Left kidney (tissue), 2 donors: ENCODE measurements around the gene SCAMP4. TPM values are rescaled to one million over a fixed set of nuclear protein-coding genes. Genes with fewer than 3 reads are reported as not detected.
"Not testable (repeated sequence)": the region's sequence is repeated elsewhere in the genome, so short reads cannot be mapped to it uniquely, and the experiment has no call there.

Experiments used
- DNase-seq: peaks from one replicate; pipeline ENCODE4 v3.0.0-alpha.2; 2013
- polyA plus RNA-seq: library from polyadenylated mRNA; unstranded; fragments of 120-200 nt; gene quantifications from one replicate; pipeline ENCODE4 v1.2.1, GENCODE V29; 2013; ENCODE audit not compliant: insufficient read length

SCAMP4 gene
- polyA plus RNA-seq, 1 donor: 67.5 TPM

DNA sequence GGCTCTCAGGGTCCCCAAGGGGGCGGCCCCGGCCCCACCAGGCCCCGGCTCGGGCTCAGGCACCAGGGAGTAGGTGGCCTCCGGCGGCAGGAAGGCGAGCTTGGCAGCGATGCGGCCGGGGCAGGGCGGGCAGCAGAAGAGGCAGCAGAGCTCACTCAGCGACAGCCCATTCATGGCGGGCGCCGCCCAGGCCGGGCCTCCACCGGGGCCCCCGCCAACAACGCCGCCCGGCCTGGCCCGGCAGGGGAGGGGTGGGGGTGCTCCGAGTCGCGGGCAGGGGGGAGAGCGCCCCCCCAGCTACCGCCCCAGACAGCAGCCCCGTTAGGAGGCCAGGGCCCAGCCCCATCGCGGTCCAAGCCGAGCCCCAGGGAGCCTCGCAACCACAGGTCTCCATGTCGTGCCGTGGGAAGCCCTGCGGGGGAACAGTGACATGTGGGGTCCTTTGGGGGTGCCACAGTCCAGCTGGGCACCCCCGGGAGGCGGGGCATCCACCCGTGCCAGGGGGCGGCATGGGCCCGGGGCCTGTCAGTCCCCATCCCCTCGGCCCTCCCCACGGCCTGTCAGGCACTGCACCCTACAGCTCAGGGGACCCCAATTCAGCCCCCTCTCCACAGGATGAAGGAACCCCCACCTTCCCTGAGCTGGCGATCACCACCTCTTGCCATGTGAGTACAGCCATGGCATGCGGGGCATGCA is 23.7 kb upstream of the SCAMP4 start:
- not testable (repeated sequence) for DNase-seq

DNA sequence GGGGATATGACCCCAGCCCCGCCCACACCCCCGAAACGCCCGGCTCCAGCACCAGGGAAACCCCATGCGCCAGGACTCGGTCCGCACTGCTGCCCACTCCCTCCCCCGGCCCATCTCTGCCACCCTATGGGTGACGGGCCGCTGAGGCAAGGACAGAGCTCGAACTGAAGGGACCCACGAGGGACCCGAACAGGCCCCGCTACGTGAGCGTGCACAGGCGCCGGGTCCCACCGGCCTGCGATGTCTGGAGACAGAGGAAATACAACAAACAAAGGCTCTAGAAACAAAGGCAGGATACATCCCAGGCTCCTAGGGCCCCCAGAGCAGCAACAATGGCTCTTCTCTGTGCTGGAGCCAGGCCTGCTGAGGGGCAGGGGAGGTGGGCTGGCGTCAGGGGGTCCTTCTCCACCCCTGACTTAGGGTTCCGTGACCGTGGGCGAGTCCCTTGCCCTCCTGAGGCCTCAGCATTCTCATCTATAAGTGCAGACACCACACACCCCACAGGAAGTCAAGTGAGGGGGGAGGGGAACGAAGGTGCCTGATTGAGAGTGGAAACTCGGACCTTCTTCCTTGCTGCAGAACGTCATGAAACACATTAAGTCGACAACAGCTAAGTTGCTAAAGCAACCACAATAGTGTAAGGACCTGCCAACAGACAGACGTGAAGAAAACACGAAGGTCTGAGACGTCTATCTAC is 23.0 kb upstream of the SCAMP4 start:
- DNase-seq: no peak

DNA sequence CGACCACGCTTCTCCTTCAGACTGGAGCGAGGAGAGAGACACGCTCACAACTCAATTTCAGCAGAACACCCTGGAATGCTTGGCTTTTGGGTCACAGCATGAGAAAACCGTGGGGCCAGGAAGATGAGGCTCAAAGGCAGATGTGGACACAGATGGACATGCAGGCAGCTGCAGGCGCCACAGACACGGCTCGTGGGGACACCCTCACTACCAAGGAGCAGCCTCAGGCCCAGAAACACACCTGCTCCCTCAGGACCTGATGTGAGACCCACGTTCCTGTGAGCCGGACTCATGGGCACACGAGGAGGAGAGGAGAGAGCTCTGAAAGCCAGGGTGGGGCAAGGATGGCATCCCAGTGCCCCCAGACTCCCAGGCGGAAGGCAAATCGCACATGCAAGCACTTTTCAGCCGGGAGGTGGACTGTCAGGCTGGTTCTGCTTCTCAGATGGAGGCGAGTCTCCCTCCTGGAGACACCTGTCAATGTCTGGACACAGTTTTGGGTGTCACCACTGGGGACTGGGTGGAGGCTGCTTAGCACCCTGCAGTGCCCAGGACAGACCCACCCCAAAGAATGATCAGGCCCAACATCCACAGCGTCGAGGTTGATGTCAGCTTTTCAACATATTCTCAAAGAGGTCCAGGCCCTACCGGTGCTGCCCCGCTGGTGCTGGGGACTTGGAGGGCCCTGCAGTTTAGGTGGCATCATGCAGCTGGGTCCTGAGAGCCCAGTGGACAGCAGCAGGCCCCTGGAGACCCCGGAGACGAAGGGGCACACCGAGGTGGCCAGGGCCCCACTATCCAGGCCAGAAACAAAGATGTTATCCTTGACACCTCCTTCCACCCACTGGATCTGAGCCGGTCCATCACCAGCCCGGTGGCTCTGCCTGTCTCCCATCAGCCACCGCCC is 22.2 kb upstream of the SCAMP4 start:
- DNase-seq: no peak

DNA sequence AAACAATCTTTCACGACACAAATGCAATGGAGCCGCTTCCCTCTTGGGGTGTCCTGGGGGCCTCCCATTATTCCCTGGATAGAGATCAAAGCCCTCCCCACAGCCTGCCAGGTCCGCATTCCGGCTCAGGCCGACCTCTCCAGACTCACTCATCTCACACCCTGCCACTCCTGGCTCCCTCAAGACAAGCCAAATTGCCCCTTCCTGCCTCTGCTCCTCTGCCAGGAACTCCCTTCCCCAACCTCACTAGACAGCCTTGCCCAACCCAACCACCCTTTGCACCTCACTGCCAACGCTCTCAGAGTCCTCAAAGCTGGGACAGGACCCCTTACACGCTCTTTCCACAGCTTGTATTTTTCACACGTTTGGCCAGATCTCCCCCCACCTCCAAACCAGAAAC is 21.4 kb upstream of the SCAMP4 start:
- DNase-seq: no peak

DNA sequence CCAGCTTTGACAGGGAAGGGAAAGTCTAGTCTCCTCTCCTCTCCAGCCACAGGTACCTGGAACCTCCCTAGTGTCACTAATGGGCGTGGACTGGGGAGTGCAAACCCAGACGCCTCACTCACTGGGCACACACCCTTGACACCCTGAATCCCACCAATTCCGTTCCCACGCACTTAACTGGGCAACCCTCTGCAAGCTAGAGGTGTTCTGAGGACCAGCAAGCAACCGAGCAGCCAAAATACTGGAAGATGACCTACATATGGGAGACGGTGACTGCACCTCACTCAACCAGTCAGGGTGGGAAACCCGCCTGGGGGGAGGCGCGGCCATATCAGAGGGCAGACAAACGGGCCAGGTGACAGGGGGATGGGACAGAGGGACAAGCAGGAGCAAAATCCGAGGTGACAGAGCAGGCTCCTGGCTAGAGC is 20.9 kb upstream of the SCAMP4 start:
- DNase-seq: no peak

DNA sequence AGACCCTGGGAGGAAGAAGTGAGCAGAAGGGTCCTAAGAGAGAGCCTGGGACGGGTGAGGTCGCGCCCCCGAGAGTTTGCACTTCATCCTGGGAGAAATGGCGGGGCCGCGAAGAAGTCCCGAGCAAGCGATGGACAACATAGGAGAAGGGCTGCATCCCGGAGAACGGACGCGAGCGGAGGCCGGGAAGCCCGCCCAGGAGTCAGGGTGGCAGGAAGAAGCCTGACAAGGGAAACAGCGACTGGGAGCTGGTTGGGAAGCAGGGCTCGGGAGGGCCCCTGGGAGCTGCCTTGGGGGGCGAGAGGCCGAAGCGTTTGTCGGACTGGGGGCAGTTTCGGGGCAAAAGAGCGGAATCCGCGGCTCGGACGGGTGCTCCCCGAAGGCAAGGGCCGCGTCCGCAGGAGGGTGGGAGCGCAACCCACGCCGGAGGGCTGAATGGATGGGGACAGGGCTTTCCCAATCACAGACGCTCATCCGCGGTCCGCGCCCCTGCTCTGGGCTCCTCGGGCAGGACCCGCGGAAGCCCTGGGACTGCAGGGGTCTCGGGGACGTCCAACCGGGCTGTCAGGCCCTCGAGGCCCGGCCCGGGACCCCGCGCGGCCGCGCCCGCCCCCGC is 20.4 kb upstream of the SCAMP4 start:
- no peak for DNase-seq

DNA sequence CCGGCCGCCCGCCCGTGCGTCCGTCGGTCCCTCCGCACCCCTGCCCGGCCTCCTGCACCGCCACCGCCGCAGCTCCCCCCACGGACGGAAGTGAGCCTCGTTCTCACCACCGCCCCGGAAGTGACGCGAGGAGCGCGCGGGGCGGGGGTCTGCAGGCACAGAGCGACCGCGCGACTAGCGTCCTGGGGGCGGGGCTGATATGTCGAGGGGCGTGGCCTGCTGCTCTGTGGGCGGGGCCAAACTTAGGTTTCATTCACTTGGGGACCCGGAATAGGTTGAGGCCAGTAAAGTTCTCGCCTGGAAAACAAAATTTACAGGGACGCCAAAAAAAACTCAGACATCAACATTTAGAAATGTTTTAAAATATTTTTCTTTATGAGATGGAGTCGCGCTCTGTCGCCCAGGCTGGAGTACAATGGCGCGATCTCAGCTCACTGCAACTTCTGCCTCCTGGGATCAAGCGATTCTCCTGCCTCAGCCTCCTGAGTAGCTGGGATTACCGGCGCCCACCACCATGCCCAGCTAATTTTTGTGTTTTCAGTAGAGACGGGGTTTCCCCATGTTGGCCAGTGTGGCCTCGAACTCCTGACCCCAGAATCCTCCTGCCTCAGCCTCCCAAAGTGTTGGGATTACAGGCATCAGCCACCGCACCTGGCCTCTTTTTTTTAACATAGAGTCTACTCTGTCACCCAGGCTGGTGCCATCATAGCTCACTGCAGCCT is 19.6 kb upstream of the SCAMP4 start, which contains the start of gene ABHD17A:
TSS of gene ABHD17A (minus strand) at position 99 of the 722 bp plus-strand sequence. CDS start 3,930 bp downstream, outside the sequence.
- peak; percentile 91 for DNase-seq

DNA sequence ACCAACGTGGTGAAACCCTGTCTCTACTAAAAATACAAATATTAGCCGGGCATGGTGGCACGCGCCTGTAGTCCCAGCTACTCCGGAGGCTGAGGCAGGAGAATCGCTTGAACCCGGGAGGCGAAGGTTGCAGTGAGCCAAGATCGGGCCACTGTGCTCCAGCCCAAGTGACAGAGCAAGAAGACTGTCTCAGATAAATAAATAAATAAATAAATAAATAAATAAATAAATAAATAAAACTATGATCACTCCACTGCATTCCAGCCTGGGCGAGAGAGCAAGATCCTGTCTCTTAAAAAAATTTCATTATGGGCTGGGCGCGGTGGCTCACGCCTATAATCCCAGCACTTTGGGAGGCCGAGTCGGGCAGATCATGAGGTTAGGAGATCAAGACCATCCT is 18.8 kb upstream of the SCAMP4 start:
- DNase-seq: not testable (repeated sequence)

DNA sequence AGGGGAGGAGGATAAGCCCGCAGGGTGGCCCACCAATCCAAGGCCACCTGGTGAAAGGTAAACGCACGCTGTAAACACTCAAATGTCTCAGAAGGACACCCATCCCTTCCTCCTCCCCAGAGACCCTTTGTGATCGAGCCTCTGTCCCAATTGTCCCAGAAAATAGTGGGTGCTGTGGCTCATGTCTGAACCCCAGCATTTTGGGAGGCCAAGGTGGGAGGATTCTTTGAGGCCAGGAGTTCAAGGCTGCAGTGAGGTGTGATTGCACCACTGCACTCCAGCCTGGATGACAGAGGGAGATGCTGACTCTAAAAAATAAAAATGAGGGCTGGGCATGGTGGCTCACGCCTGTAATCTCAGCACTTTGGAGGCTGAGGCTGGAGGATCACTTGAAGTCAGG is 16.8 kb upstream of the SCAMP4 start:
- no peak for DNase-seq

DNA sequence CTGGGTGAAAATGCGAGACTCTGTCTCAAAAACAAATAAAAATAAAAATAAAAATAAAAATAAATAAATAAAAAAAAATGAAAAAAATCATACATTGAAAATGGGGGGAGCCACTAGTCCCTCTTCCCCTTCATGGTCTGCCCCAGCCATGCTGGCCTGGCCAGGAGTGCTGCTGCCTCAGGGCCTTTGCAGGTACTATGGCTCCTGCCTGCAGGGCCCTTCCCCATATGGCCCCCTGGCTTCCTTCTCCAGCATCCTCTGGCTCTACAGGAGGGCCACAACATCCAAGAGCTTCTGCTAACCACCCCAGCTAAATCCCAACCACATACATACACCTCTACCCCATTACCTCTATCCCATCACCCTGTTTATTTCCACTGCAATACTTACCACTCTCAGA is 15.3 kb upstream of the SCAMP4 start:
- no peak for DNase-seq

DNA sequence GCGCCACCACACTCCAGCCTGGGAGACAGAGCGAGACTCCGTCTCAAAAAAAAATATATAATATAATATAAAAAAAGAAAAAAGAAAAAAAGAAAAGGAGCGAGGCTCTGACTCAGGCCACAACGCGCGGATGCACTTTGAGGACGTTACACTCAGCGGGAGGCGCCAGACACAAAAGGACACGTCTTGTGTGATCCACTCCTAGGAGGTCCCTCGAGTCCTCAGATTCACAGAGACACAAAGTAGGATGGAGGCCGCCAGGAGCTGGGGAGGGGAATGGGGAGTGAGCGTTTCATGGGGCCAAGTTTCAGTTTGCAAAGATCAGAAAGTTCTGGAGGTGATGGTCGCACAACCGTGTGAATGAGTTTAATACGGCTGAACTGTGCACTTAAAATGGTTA is 11.4 kb upstream of the SCAMP4 start:
- no peak for DNase-seq

DNA sequence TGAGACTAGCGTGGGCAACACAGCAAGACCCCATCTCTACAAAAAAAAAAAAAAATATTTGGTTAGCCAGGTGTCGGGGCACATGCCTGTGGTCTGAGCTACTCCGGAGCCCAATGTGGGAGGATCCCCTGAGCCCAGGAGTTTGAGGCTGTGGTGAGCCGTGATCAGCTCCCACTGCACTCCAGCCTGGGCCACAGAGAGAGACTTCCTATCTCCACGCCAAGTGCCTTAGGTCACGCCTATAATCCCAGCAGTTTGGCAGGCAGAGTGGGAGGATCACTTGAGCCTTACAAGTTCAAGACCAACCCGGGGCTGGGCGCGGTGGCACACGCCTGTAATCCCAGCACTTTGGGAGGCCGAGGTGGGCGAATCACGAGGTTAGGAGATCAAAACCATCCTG is 8.7 kb upstream of the SCAMP4 start:
- no peak for DNase-seq

DNA sequence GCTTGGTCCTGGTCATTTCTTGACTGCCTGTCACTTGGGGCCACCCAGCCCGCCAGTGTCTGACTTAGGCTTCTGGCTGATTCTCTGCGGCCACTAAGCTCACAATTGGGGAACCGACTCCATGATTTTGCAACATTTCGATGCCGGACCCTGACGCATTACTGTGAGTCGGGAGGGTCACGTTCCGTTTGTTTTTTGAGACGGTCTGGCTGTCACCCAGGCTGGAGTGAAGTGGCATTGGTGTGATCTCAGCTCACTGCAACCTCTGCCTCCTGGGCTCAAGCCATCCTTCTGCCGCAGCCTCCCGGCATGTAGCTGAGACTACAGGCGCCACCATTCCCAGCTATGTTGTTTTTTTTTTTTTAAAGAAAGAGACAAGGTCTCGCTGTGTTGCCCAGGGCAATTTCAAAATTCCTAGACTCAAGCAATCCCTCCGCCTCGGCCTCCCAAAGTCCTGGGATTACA is 3.2 kb upstream of the SCAMP4 start:
- DNase-seq: no peak

DNA sequence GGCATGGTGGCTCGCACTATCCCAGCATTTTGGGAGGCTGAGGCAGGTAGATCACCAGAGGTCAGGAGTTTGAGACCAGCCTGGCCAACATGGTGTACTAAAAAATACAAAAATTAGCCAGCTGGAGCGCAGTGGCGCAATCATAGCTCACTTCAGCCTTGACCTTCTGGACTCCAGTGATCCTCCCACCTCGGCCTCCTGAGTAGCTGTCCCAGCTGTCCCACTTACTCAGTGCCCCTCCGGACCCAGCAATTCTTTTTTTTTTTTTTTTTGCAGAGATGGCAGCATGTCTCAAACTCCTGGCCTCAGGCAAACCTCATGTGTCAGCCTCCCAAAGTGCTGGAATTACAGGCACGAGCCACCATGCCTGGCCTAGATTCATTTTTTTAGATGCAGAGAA is 2.3 kb upstream of the SCAMP4 start:
- DNase-seq: no peak

DNA sequence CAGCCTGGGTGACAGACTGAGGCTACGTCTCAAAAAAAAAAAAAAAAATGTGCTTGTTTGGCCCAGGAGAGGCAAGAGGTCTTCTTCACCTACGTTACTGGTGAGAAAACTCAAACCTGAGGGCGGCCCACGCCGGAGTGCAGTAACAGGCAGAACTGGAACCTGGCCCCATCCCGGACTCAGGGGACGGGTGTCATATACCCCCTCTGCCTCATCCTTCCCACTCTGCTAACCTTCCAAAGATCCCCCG is 414 bp upstream of the SCAMP4 start:
- DNase-seq: no peak

DNA sequence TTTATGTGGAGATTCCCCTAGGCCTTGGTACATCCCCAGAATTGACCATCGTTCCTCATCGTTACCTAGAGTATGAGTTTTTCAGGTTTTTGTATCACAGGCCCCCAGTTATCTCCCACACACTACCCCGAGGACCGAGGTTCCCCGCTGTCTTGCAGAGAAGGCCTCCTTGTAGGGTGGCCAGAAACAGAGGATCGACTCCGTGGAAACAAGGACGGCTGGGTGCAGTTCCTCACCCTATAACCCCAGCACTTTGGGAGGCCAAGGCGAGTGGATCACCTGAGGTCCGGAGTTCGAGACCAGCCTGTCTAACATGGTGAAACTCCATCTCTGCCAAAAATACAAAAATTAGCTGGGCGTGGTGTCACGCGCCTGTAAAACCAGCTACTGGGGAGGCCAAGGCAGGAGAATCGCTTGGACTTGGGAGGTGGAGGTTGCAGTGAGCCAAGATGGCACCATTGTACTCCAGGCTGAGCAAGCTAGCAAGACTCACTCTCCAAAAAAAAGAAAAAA is 720 bp downstream of the SCAMP4 start:
- no peak for DNase-seq

DNA sequence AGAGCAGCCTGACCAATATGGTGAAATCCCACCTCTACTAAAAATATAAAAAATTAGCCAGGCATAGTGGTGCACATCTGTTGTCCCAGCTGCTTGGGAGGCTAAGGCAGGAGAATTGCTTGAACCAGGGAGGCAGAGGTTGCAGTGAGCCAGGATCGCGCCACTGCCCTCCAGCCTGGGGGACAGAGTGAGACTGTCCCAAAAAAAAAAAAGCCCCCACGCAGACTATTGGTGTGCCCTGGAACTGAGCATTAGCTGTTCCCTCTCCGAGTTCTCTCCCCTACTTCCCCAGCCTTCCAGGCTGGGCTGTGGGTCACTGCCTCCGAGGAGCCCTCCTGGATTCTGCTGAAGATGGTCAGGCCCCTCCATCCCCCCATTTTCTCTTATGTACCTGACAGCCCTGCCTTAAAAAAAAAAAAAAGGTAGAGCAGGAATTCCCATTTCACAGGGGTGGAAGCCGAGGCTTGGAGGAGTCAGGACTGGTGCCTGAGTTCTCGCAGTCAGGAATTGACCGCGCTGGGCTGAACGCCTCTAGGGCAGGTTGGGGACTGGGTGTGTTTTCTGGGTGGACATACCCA is 1.9 kb downstream of the SCAMP4 start:
- DNase-seq: no peak

DNA sequence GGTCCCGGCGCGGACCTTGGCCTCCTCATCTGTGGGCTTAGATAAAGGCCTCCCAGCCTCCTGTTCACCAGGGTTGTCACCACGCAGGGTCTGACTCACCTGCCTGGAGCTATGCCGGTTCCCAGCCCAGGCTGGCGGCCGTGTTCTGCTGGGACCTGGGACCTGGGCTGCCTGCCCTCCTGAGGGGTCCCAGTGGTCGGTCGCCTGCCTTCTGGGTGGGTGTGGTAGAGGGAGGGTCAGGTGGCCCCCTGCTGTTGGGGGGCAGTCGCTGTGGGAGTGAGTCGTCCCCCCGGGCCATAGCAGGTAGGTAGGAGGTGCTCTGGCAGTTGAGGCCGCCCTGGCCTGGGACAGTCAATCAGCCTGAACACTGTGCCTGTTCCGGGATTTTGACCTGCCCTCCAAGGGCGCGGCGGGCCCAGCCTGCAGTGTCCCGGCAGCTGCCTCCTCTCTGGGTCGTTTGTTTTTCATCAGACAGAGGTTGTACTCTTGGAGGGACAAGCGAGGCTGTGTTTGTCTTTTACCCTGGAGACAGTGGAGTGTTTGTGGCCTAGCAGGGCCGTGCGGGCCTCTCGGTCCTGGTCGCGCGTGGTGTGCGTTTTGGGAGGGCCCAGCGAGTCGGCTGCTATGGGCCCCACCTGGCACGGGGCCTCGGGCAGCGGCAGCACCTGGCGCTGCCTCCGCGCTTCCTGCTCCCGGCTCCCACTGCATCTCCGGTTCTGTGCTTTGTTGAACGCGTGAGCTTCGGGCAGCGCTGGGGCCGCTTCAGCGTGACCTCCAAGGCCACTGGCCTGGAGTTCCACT is 2.6 kb downstream of the SCAMP4 start:
- no peak for DNase-seq

DNA sequence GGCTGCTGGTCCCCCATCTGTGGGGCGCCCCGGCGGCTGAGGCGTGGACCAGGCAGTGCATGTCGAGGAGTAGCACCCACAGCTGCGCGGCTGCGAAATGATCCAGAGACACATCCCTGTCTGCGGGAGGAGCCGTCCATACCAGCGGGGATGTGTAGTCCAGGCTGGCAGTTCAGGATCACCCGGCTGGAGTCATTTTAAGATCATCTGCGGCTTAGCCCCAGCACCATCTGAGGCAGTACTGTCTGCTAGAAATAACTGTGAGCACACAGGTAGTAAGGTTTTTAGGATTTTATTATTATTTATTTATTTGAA is 3.1 kb downstream of the SCAMP4 start:
- no peak for DNase-seq

DNA sequence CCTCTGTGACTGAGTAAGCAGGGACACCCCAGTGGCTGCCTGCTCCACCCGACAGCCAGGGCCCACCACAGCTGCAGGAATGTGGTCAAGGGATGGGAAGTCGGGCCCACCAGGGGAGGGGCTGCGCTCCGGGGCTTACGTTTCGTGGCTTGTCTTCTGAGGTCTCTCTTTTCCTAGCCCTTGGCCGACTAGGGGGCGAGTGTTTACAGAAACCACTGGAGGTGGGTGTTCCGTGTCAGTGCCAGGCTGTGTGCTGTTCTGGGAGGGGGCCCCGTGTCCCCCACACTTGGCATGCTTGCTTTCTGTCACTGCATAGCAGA is 4.5 kb downstream of the SCAMP4 start:
- no peak for DNase-seq

DNA sequence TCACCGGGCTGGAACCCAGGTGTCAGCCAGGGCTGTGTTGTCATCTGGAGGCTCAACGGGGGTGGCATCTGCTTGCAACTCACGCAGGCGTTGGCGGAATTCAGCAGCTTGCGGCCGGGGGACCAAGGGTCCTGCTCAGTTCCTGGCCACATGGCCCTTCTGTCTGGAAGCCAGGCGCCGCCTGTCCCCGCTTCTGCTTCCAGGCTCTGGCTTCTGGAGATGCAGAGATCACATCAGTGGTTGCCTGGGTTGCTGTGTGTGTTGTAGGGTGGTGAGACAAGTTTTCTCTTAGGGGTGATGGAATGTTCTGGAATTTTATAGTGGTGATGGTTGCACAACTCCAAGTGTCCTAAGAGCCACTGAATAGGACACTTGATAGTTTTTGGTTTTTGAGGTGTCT is 5.0 kb downstream of the SCAMP4 start:
- DNase-seq: no peak
